Renal cortical epithelial cell (primary cell): Measurements from ENCODE around the gene EBF3. TPM values are rescaled to one million over a fixed set of nuclear protein-coding genes. Genes with fewer than 3 reads are reported as not detected.

ENCODE experiments used
- DNase-seq: peaks from one replicate; pipeline ENCODE4 v3.0.0-alpha.2; 2011; ENCODE audit warnings: low read depth
- total RNA-seq: library from RNA; depleted of rRNA; stranded (reverse); fragments of >200 nt; gene quantifications from 2 replicates; pipeline ENCODE4 v1.2.3, GENCODE V29; 2014

Gene EBF3
- total RNA-seq, 1 donor from 2014 or later, result 0.05 TPM

DNA sequence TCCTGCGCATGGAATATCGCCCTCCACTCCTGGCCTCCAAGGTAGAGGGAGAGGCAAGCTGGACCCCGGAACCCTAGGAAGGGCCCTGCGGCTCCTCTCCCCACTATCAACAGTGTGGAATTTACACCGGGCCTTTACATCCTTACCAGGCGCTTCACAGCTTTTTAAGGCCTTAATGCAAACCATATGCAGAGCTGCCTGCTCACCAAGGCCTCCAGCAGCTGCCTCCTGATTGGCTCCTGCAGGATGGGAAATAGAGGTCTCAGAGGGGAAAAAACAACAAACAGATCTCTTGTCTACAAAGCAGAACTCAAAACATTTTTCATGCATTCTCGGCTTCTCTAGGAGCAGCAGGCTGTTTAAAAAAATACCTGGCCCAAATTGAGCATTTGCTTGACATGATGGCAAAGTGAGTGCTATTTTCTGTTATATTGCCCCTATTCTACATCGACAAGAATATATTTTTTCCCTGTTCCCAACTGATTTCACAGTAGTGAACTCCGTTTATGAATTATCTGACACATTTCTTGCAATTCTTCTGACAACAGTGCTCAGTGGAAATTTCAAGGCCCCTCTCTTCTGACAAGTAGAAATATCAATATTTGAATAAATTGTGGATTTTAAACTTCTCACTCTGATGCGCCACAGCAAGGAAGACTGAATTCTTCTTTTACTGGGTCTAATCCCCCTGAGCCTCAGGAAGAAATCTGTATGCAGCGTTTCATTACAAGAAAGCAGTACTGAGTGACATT is 51.7 kb downstream of the EBF3 start:
- no peak for DNase-seq

DNA sequence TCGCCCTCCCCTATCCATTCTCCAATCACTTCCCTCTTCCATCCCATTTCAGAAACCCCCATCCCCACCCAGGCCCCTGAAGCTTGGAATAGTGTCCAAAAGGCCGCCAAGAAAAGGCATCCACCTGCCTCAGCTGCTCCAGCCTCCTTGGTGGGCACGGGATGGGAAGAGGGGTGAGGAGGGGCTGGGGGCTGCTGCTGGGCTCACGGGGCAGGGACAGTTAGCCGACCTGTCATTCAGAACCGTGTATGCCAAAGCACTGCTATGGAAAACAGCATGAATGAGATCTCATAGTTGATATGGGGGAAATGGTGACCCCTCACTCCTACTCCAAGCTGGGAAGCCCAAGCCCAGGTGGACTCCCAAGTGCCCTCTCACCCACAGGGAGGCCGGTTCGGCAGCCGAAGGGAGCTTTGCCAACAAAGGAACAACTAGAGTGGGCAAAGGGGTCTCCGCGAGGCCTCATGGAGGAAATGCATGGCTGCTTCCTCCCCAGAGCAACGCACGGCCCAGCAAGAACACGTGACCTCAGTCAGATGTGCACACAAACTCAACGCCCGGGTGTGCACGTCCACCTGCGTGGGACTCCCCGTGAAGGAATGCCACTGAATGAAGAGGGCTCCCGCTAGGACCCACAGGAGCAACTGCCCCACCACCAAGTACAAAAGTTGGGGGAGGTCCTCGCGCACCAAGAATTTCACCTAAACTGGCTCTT is 52.5 kb downstream of the EBF3 start:
- DNase-seq, result no peak

DNA sequence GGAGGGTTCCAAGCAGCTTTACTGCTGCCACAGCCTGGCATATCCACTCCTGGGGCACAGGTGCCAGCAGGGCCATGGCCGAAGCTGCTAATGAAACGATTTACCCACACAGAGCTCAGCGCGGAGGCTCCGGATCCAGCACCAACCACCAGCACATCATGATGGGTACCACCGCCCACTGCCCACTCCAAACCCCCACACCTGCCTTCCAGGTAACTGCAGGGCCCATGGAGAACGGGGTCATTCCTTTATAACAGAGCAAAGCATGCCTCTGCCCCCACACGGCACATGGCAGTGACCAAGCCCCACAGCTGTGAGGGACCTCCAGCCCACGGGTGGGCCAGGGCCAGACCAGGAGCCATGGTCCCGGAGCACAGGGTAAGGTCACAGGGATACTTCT is 53.2 kb downstream of the EBF3 start:
- DNase-seq, result no peak

DNA sequence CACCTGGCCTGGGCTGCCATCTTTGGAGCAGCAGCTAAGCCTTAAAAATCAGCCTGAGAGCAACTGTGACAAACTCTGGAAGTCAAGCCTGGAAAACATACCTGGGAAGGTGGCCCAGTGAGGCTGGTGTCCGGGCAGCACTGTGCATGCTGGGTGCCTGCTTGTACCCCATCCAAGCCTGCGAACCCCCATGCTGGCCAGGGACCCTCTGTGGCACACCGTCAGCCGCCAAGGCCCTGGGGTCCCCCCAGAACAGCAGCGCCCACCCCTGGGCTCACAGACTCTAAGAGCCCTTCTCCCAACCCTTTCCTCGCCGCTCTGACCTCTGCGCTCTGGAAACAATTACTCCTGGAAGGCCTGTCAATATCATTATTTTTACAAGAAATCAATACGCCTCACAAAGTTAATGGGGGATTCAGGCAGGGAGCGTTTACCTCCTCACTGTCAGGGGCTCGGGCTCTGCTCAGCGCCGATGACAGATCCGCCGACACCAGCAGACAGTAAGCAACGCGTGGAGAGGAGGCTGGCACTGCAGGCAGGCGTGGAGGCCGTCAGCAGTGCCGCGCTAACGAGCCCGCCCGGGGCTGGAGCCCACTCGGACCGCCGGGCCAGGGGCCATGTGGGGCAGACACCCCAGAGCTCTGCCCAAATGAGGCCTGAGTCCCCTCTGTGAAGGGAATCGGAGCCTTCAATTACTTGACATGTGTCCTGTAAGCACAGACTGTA is 54.4 kb downstream of the EBF3 start:
- DNase-seq, result no peak

DNA sequence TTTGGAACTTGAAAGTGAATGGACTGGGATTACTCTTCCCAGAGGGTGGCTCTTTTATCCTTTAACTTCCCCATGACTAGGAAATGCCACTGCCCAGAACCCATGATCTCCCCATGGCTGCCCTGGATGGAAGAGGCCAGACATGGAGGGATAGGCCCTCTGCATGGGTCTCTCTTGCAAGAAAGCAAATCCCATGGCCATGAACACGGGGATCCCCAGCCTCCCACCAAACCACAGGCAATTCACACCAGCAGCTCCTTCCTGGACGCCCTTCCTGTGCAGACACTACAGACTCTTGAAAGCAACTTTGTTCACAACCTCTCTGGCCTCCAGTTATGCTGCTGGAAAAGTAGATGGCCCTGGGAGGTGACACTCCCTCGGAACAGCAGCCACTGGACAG is 55.0 kb downstream of the EBF3 start:
- no peak for DNase-seq

DNA sequence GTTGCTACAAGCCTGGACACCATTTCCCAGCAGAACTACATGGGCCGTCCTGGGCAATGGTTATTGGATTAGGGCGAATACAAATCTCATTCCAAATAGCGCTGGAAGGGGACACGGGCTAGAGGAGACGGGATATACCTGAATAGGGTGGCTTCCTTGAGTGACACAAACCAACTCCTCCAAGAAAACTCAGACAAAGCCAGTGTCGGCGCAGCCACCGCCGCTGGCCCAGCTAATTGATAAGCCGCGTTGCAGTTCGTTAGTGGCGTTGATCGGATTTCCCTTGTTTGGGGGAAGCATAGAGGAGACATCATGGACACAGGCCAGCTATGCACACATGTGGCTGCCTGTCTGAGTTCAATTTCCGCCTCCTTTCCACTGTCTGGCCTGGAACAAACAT is 55.7 kb downstream of the EBF3 start:
- no peak for DNase-seq

DNA sequence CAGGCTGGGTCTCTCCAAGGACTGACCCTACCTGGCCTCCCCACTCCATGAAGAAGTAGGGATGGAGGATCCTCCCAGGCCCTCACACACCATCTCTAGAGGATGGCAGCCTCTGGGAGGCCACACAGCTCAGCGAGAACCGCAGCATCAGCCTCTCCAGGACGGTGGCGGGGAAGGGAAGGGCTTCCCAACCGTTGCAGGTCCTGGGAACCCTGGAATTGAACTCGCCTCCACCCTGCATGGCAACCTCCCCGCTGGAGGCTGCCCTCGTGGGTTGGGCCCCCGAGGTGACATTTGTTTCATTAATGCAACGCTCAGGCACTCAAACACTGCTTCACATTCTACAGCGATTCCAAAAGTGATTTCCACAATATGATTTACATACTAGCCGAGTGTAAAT is 58.5 kb downstream of the EBF3 start:
- DNase-seq, result no peak

DNA sequence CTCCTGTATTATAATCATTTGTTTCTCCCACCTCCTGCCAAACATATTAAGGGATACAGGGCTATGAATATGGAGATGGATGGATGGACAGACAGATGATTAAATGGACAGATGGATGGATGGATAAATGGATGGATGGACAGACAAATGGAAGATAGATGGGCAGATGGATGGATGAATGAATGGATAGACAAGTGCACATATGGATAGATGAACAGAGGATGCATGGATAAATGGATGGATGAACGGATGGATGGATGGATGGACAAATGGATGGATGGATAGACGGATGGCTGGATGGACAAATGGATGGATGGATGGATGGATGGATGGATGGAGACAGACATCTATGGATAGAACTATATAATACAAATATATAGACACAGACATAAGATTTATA is 59.8 kb downstream of the EBF3 start:
- no peak for DNase-seq

DNA sequence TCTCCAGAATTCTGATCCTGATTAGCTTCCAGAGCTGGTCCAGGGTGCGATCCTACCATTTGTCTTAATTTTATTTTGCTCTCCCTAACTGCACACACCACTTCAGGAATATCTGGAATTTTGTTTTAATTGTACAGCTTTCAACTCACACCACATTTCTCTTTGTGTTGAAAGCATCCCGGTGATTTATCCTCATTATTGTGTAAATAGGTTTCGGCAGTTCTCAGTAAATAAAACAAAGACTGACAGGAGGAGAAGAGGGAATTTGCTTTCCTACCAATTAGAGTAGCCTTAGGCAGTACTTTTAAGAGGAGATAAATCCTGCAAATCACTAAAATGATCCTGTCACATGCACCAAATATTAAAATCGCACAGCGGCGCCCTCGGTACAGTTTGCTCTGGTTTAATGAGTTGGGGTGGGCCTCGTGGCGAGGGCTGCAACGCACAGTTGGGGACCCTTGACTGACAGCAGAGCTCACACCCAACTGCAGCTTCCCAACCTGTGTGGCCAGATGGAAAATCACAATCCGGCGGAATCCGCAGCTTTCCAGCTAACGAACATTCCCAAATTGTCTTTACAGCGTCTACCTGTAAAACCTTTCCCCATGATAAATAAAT is 62.6 kb downstream of the EBF3 start:
- no peak for DNase-seq

DNA sequence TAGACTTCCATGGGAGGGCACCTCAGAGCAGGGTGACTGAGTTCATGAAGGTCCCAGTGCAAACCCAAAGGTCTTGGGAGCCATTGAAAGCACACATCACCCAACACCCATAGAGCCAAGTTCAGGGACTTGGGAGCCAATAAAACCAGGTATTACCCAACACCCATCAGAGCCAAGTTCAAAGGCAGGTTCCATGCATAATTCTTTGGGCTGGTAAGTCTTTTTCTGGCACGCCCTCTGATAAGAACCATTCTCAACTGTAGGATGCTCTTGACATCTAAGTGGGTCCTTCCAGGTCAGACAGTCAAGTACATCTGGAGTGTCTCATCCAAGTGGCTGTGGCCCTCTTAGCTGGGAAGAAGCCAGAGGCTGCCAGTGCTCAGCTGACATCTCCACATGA is 63.2 kb downstream of the EBF3 start:
- no peak for DNase-seq

DNA sequence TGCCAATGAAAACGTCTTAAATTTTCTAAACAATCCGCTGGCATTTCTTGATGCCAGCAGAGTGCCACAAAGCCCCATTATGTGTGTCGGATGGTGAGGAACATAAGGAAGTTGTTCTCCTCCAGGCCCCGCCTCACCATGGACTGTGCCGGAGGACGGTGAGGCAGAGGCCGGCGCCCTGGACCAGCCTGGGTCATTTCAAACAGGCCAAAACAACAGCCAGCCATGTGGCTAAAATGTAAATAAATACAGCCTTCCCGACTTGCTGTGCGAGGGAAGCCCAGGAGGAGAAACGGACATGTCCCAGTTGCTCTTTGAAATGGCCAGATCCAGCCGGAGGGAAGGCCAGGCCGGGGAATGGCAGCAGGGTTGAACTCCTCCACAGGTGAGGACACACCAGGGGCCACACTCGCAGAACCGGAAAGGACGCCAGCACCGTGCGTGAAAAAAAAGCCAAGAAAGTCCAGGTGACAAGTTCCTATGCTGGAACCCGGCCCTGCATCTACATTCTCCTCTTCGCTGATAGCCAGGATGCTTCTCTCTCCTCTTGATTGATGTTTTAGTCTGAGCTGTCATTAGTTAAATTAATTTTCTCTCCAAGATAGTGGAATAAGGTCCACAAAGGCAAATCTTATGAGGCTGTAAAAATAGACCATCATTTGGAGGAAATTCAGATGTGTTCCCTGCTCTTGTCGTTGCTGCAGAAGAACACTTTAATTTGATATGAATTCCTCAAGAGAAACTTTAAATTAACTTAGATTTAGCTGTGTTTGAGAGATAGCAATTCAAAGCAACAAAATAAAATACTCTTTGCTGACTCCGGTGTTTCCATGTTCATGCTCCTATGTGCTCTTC is 64.6 kb downstream of the EBF3 start:
- DNase-seq, result no peak

DNA sequence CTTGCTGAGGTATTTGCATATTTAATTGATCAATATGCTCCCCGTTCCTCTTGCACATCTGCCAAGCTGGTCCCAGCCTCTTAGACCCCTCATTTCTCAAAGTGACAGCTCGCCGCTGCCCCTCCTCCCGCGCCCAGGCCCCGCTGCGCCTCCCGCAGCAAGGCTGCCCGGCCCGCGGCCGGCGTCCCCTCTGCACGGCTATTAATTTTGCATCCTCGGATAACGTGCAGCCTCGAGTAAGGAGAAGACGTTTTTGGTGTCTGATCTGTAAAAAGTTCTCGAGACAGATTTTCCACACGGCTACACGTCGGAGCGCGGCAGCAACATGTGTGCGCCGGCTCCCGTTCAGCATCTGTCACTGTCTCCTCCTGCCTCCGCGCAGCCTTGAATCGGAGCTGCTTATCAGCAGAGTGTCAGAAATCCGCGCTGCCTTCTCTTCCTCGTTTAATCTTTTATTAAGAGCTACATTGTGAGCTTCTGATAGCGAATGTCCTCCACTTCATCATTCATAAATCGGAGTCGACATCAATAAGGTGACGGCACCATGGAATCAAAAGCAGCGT is 65.3 kb downstream of the EBF3 start:
- DNase-seq, result no peak

DNA sequence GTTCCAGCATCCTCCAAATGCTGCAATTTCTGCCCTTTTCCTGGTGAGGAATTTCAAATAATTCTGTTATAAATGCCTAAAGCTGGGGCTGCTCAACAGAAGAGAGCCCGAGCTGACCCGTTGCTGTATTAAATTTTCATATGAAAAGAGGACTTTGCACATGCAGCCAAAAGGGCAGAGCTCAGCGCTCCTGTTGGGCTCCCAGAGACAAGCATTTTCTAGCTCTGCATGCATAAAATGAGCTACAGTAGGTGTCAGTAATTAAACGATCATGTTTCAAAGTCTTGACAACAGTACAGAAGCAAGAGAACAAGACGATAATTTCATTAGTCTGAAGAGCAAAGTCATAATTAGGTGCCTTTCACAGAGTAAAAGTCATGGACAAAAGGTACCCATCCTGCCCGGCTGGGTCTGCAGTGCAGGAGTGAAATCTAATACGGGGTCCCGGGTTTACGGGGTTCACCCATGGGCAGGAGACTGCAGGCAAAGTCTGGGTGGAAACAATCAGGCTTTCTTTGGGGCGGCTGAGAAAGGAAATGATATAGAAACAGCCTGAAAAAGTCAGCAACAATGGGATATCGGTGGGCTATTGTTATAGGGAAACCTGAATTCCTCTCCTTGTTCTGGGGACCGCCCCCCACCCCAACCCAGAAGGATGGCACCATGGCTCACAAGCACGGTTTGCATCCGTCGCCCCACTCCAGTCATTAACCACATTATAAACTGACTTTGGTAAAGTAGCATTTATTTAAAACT is 66.0 kb downstream of the EBF3 start:
- no peak for DNase-seq

DNA sequence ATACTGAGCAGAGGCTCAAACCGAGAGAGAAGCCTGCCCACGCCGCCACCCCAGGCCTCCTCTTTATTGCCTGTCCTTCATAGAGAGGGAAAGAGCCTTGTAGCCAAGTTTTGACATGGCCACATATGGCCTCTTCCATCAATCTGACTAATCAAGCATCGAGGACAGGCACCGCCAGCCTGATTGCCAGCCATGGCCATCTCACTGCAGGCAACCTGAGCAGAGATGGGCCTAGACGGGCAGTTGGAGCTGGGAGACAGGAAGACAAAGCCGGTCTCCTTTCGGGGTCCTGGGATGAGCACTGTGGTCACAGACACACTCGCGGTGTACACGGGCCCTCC is 67.2 kb downstream of the EBF3 start:
- no peak for DNase-seq

DNA sequence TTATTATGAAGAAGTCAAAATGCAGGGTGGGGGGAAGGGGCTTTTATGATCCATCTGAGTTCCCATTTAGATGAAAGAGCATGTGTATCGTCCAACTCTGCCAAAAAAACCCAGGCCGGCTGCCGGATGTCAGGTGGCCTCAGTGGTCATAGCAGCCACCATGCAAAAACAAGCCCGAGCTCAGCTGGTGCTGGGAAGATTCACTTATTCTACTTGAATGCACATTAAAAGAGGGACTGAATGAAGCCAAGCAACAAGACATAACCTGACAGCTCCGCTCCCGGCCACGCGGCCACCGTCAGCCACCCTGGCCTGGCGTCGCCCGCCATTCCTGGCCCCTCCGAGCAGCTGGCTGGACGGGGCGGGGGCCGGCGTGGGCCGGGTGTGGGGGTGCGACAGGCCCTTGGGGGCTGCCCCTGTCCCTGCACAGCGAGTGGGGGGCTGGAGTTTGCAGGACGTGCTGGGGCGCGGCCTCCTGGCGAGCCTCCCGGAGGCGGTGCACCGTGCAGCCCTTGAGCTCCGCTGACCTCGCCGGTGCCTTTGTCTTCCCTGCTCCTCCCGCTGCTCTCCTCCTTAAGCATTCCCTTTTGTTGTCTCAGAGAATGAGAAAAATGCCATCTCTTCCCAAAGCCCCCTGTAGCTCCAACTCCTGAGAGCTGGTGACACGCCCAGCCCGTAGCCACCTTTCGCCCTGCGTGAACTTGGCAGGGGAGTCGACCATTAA is 67.8 kb downstream of the EBF3 start:
- no peak for DNase-seq

DNA sequence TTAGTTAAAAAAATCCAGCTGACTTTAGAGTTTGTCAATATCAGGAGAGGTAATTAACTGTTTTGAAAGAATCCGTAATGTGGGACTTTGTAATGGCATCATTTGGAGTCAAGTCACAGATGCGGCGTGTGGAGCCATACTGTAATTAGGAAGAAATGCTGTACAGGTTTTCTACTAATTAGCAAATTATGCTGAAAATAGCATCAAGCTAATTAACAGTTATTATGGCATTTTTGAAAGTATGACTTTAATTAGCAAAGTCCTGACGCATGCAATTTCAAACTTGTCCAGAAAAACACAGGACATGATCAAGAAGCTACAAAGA is 68.3 kb downstream of the EBF3 start:
- no peak for DNase-seq

DNA sequence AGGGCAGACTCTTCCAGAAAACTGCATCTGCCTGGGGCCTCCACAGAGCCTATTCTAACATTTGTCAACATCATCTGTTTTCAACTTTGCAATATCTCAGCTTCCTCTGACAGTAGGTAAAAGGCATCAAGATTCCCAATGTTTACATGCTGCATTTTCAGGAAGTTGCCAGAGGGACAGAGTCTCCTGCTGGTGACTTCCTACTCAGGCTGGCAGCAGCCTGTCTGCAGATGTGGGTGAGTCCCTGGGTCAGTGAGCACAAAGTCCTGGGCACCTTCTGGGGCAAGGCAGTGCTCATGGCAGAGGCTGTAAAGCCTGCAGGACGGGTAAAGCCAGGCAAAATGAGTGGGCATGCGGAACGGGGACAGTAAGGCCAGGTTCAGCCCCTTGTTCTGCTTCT is 69.4 kb downstream of the EBF3 start:
- no peak for DNase-seq

DNA sequence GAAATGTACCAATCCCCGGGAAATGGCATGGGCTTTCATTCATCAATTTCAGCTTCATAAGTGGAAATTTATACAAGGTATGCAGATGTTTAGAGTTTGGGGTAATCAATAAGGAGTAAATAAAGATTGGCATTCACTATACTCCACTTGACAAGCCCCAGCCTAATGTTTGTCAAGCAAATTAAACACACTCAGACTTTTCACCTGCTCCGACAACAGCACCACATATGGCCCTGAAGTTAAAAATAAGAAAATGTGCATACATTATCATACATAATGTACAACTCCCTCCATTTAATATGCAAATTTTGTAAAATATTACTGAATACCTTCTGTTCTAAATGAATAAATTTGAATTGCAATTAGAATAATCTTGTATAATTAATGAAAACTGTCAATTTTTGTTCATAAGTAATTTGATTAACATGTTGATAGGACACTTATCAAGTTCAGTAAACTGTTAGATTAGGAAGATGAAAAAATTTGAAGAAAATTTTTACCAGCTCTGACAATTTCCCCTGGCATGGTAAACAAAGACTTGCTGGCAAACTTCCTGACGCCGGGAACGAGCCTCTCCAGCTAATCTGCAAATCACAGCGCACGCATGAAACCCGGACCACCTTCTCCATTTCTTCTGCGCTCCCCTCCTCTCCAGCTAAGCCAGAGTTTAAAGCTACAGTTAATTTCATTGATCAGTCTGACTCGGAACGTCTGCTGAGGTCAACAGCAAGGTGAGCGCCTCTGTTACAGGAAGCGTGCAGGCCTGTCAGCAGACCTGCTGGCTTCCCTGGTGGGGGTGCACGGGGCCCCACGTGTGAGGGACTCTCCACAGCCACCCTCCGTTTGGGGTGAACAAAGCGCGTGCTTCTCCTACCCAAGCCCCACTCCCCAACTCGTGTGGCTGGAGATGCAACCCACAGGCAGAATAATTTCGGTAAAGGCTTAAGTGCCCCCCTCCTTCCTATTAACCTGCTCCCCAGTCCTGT is 70.7 kb downstream of the EBF3 start:
- DNase-seq, result no peak

DNA sequence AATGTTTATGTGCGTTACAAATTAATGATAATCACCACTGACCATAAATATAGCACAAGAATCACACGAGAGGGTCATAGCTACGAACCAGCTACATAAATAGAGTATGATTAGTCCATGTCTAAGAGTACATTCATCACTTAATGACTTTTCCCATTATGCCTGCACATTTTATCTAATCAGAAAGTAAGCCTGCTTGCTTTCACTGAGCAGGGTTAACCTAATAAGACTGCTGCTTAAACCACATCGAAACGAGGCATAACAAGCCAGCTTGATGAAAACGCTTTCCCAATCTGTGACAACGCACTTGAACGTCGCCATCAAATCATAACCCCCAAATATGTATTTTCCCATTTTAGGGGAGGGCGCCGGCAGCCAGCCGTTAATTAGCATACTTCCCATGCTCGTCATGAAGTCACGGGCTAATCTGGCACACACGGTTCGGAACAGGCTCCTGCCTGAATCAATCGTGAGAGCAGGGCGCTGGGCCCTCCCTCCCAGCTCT is 71.5 kb downstream of the EBF3 start:
- DNase-seq, result no peak
